IMR-90 (cell line): Measurements from ENCODE around the gene MIEF2. TPM values are rescaled to one million over a fixed set of nuclear protein-coding genes. Genes with fewer than 3 reads are reported as not detected.

ENCODE experiments used
- ATAC-seq: fragments of 200-7000 bp; cut with Tn5 transposase; 2 replicates; pipeline ENCODE4 v1.9.1; 2020; ENCODE audit warnings: low read depth, mild to moderate bottlenecking, moderate library complexity
- BruUV-seq: library from RNA; stranded (reverse); fragments of 400-500 nt; replicated peaks from 2 replicates; lab custom pipeline; 2021; lab: Mats Ljungman, UMichigan
- CTCF ChIA-PET: fragments of 300-600 bp; formaldehyde crosslinking; extraction: SDS; loops from one replicate; lab custom pipeline; 2021; ENCODE audit warnings: antibody characterized with exemption; lab: Yijun Ruan, JAX
- POLR2A ChIA-PET: fragments of 300-600 bp; sonication (Branson Sonifier 250); formaldehyde crosslinking; loops from one replicate; lab custom pipeline; 2022; ENCODE audit warnings: antibody characterized with exemption; ENCODE audit not compliant: unreplicated experiment; lab: Charles Lee
- DNase-seq: peaks from one replicate; pipeline ENCODE4 v3.0.0; 2013
- H2AFZ ChIP-seq: replicated peaks from 2 replicates; pipeline ENCODE3; 2013; ENCODE audit warnings: low read length, mild to moderate bottlenecking; ENCODE audit not compliant: poor library complexity
- H2AK5ac ChIP-seq: 2 replicates; pipeline ENCODE4 v1.6.1; 2013; ENCODE audit warnings: low read depth, low read length, inconsistent platforms
- H2AK9ac ChIP-seq: replicated peaks from 2 replicates; pipeline ENCODE3; 2013; ENCODE audit warnings: mild to moderate bottlenecking, low read depth, low read length, moderate library complexity; ENCODE audit not compliant: poor library complexity
- H2BK120ac ChIP-seq: 2 replicates; pipeline ENCODE4 v1.6.1; 2013; ENCODE audit warnings: low read depth, low read length, inconsistent platforms
- H2BK15ac ChIP-seq: 3 replicates; pipeline ENCODE4 v1.6.1; 2013; ENCODE audit warnings: low read depth, low read length, inconsistent platforms
- H2BK20ac ChIP-seq: 2 replicates; pipeline ENCODE4 v1.6.1; 2013; ENCODE audit warnings: low read depth, mild to moderate bottlenecking, inconsistent platforms, low read length, moderate library complexity
- H2BK5ac ChIP-seq: 2 replicates; pipeline ENCODE4 v1.6.1; 2013; ENCODE audit warnings: mild to moderate bottlenecking, low read depth, low read length, inconsistent platforms; ENCODE audit not compliant: poor library complexity, severe bottlenecking
- H3K14ac ChIP-seq: replicated peaks from 2 replicates; pipeline ENCODE4 v1.6.1; 2013; ENCODE audit warnings: low read depth, low read length, inconsistent platforms
- H3K18ac ChIP-seq: 2 replicates; pipeline ENCODE4 v1.6.1; 2013; ENCODE audit warnings: low read depth, low read length, control low read depth
- H3K23ac ChIP-seq: 2 replicates; pipeline ENCODE4 v1.6.1; 2013; ENCODE audit warnings: low read depth, low read length, inconsistent platforms
- H3K27ac ChIP-seq: 2 replicates; pipeline ENCODE4 v1.5.1; 2013; ENCODE audit warnings: mild to moderate bottlenecking, control low read depth, low read length; ENCODE audit not compliant: insufficient read depth
- H3K27me3 ChIP-seq: 2 replicates; pipeline ENCODE4 v1.6.1; 2013; ENCODE audit warnings: low read length; ENCODE audit not compliant: control insufficient read depth, insufficient read depth
- H3K36me3 ChIP-seq: 2 replicates; pipeline ENCODE4 v1.6.1; 2013; ENCODE audit warnings: low read length, mixed read lengths; ENCODE audit not compliant: control insufficient read depth, insufficient read depth
- H3K4ac ChIP-seq: 2 replicates; pipeline ENCODE4 v1.6.1; 2013; ENCODE audit warnings: low read depth, low read length, inconsistent platforms
- H3K4me1 ChIP-seq: 2 replicates; pipeline ENCODE4 v1.6.1; 2013; ENCODE audit warnings: low read length, mixed read lengths; ENCODE audit not compliant: control insufficient read depth, insufficient read depth
- H3K4me2 ChIP-seq: 2 replicates; pipeline ENCODE4 v1.6.1; 2013; ENCODE audit warnings: low read depth, mild to moderate bottlenecking, control low read depth, low read length, moderate library complexity
- H3K4me3 ChIP-seq: 2 replicates; pipeline ENCODE4 v1.5.1; 2013; ENCODE audit warnings: low read depth, mild to moderate bottlenecking, control low read depth, low read length, moderate library complexity; ENCODE audit not compliant: insufficient read depth
- H3K56ac ChIP-seq: 2 replicates; pipeline ENCODE4 v1.6.1; 2013; ENCODE audit warnings: low read length, inconsistent platforms; ENCODE audit not compliant: insufficient read depth; ENCODE audit errors: extremely low read depth
- H3K79me1 ChIP-seq, 2 experiments: 2 replicates each; pipeline ENCODE4 v1.6.1; 2013; ENCODE audit warnings: low read length in 2 of 2, inconsistent platforms in 1 of 2, low read depth in 1 of 2
- H3K9ac ChIP-seq: 2 replicates; pipeline ENCODE4 v1.6.1; 2013; ENCODE audit warnings: low read depth, low read length, control low read depth
- H3K9me1 ChIP-seq: 2 replicates; pipeline ENCODE4 v1.6.1; 2013; ENCODE audit warnings: low read length, inconsistent platforms; ENCODE audit not compliant: insufficient read depth
- H3K9me3 ChIP-seq: 2 replicates; pipeline ENCODE4 v1.6.1; 2013; ENCODE audit warnings: low read length; ENCODE audit not compliant: control insufficient read depth, insufficient read depth
- H4K20me1 ChIP-seq: 2 replicates; pipeline ENCODE4 v1.6.1; 2013; ENCODE audit warnings: low read length, inconsistent platforms; ENCODE audit not compliant: insufficient read depth
- H4K5ac ChIP-seq: 2 replicates; pipeline ENCODE4 v1.6.1; 2013; ENCODE audit warnings: mild to moderate bottlenecking, low read depth, low read length, control low read depth
- H4K8ac ChIP-seq, 2 experiments: 2 replicates each; pipeline ENCODE4 v1.6.1; 2013; ENCODE audit warnings: low read depth in 2 of 2, low read length in 2 of 2, control low read depth in 1 of 2, inconsistent platforms in 1 of 2
- H4K91ac ChIP-seq: 2 replicates; pipeline ENCODE4 v1.6.1; 2013; ENCODE audit warnings: low read depth, low read length, inconsistent platforms; ENCODE audit not compliant: insufficient read depth
- FOS ChIP-seq: fragments of 150-350 bp; IDR thresholded peaks from 2 replicates; pipeline ENCODE4 v1.6.1; 2016; ENCODE audit warnings: low read depth, low read length
- POLR2A ChIP-seq: IDR thresholded peaks from 2 replicates; pipeline ENCODE4 v1.6.1; 2012; ENCODE audit warnings: mild to moderate bottlenecking, low read depth, low read length
- RFX5 ChIP-seq: IDR thresholded peaks from 2 replicates; pipeline ENCODE4 v1.8.0; 2012; ENCODE audit warnings: low read depth, mild to moderate bottlenecking, low read length, moderate library complexity
- SMC3 ChIP-seq: fragments of 150-350 bp; IDR thresholded peaks from 2 replicates; pipeline ENCODE4 v1.6.1; 2016; ENCODE audit warnings: low read depth, mild to moderate bottlenecking, antibody characterized with exemption, low read length, moderate library complexity
- USF2 ChIP-seq: fragments of 150-350 bp; IDR thresholded peaks from 2 replicates; pipeline ENCODE4 v1.6.1; 2017; ENCODE audit warnings: mild to moderate bottlenecking, antibody characterized with exemption, low read length, low read depth
- WGBS, 2 experiments: methylation state at CpG; one replicate each; pipeline versions ENCODE4 v1.1.5 to v1.1.7; 2013; ENCODE audit warnings: missing lambda C conversion rate in 2 of 2; ENCODE audit not compliant: insufficient read length in 1 of 2; ENCODE audit errors: extremely low coverage in 2 of 2; 5-methylcytosine and 5-hydroxymethylcytosine counted together
- dilution Hi-C: fragments of 300-500 bp; cut with HindIII; formaldehyde crosslinking; loops from one replicate; pipeline ENCODE4 v1.14.3; 2018; ENCODE audit warnings: low sequenced_read_pairs; ENCODE audit not compliant: unreplicated experiment
- in situ Hi-C: fragments of 300-500 bp; cut with MboI; formaldehyde crosslinking; loops from 3 replicates; pipeline ENCODE4 v1.14.3; 2019; ENCODE audit warnings: low sequenced_read_pairs, inconsistent platforms, mixed read lengths
- intact Hi-C: fragments of 100-400 bp; cut with micrococcal nuclease; formaldehyde crosslinking; loops from 2 replicates; pipeline ENCODE4 v1.10.0; 2022
- polyA plus RNA-seq, 3 experiments: library from polyadenylated mRNA; depleted of rRNA; stranded (reverse); fragments of >200 nt; gene quantifications; 2 replicates each; pipeline ENCODE4 v1.2.3, GENCODE V29; 2012; ENCODE audit warnings: low replicate concordance in 1 of 3
- total RNA-seq: library from RNA; depleted of rRNA; stranded (reverse); fragments of >200 nt; gene quantifications from 2 replicates; pipeline ENCODE4 v1.2.3, GENCODE V29; 2012

The MIEF2 gene
- total and polyA plus RNA-seq, 2 of the 4 experiments (the other 2 are of a cell fraction) = 9.1 to 26.6 TPM

GRCh38 chr17:18257268-18257981 is 3.0 kb upstream of the MIEF2 start:
- Histone ChIP-seq H3K4me2 (peak overlapping the region; percentile 98), H3K18ac (no peak overlapping the region; the same call in 1 of the 2 replicates), H2AK9ac (peak overlapping the region; percentile 100), H2BK15ac (no peak overlapping the region; the same call in 2 of the 3 replicates), H3K36me3 (peaks cover 40% of the 10 kb centered on the region), H3K56ac (peak overlapping the region; percentile 94), H3K4me1 (peaks cover 18% of the 10 kb centered on the region), H3K79me1 (peaks cover 25 to 79% of the 10 kb centered on the region in 2 experiments), H3K4ac (peak overlapping the region; percentile 100), H3K4me3 (peak overlapping the region; percentile 100), H4K91ac (peak overlapping the region; percentile 100), H2BK5ac (peak overlapping the region; percentile 99), H2AK5ac (peak overlapping the region; percentile 97), H4K5ac (peak overlapping the region; percentile 98; the same call in 1 of the 2 replicates), H3K27ac (peak overlapping the region; percentile 94), H4K20me1 (peaks cover 25% of the 10 kb centered on the region), H3K23ac (peak overlapping the region; percentile 100), H3K9ac (peak overlapping the region; percentile 96), H3K27me3 (no peaks in the 10 kb centered on the region), H2BK20ac (no peak overlapping the region), H2BK120ac (peak overlapping the region; percentile 95; the same call in 1 of the 2 replicates), H3K14ac (peak overlapping the region; percentile 100), H2AFZ (peak overlapping the region; percentile 99), H3K9me1 (peaks cover 12% of the 10 kb centered on the region; the same call in 1 of the 2 replicates), H4K8ac (peak overlapping the region; percentile 51 to 99; a peak in 3 of 4 replicates), H3K9me3 (no peaks in the 10 kb centered on the region)
- intact Hi-C loops (no loop called here), in situ Hi-C loops (no loop called here), dilution Hi-C loops (no loop called here)
- POLR2A ChIA-PET = no interaction called here
- DNase-seq (no peak), ATAC-seq (peak; percentile 24)
- TF ChIP-seq RFX5 = no peak
- TF ChIP-seq POLR2A = no peak; the same call in 1 of the 2 replicates
- no peak for TF ChIP-seq FOS
- no peak for TF ChIP-seq USF2
- no peak for TF ChIP-seq SMC3
- BruUV-seq = no TSS peak
- CTCF ChIA-PET = no interaction called here
- WGBS, 2 experiments = 0% methylated on average over 5 of the region's 18 CpGs; no CpG with 5 or more reads in 1 of the 2 experiments
